GM04504 (cell line): Measurements from ENCODE around the gene SMYD3.
A peak's percentile ranks its signal among the peaks of the same experiment; 100 is the strongest.

ENCODE experiments used
- DNase-seq: peaks from one replicate; pipeline ENCODE4 v3.0.0-alpha.2; 2012; ENCODE audit warnings: low read depth

SMYD3 gene

GRCh38 chr1:246462986-246463385 is 44.1 kb downstream of the SMYD3 start:
- no peak for DNase-seq

DNA sequence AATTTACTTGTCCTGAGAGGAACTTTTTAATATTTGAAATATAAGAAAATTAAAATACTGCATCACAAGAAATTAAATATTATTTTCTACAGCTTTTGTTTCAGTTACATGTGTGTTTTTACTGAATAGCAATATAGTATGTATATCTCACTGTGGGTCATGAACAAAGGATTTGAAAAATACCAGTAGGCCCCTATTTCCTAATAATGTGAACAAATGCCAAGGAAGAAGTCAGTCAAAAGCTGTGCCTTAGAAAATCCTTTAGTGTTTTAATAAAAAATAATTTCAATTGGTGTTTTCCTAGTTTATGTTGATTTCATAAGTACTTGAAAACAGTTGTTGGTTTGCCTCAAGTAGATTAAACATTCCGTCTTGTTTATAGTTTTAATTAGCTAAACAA is 46.7 kb downstream of the SMYD3 start:
- no peak for DNase-seq

DNA sequence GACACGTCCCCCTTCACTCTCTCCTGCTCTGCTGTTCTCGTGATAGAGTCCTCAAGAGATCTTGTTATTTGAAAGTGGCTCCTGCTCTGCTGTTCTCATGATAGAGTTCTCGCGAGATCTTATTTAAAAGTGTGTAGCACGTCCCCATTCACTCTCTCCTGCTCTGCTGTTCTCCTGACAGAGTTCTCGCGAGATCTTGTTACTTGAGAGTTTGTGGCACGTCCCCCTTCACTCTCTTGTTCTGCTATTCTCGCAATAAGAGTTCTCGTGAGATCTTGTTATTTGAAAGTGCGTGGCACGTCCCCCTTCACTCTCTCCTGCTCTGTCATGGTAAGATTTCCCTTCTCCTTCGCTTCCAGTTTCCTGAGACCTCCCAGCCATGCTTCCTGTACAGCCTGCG is 47.9 kb downstream of the SMYD3 start:
- DNase-seq = no peak

DNA sequence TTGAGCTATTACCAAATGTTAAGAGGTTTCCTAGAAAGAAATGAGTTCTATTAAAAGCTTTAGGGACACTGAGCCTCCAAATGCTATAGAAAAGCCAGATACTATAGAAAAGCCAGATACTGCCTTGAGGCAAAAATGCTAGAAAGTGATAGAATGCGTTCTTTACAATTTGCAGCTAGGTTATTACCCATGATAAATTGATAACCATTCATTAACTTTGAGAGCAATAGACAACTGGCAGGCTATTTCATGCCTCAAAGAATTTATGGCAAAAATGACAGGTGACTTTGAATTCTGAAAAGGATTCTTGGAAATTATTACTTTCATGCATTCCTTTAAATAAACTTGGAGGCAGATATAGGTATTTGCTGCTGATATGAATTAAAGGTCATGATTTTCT is 51.6 kb downstream of the SMYD3 start:
- DNase-seq = no peak

GRCh38 chr1:246454655-246455054 is 52.4 kb downstream of the SMYD3 start:
- peak; percentile 13 for DNase-seq

GRCh38 chr1:246450611-246451251 is 56.3 kb downstream of the SMYD3 start:
- no peak for DNase-seq

- DNase-seq = no peak
Measured at GRCh38 chr1:246448373-246448772, 58.7 kb downstream of the SMYD3 start.

GRCh38 chr1:246447501-246447900 is 59.6 kb downstream of the SMYD3 start:
- DNase-seq = no peak

GRCh38 chr1:246445503-246445902 is 61.6 kb downstream of the SMYD3 start:
- DNase-seq = no peak

DNA sequence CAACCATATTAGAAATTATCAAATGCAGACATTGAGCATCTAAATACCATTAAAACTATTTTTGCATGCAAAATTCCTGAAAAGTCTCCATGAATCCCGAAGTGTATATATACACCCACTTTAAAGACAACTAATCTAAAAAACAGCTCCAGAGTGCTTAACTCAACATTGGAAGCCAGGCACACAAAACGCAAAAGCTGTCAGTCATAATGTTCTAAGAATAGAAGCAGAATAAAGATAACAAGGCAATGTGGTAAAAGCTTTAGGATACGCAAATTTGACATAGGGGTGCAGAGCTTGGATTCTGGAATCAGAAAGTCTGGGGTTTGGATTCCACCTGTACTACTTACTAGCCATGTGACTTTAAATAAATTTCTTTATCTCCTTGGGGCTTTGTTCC is 62.5 kb downstream of the SMYD3 start:
- DNase-seq = no peak

- no peak for DNase-seq
Measured at GRCh38 chr1:246437961-246438360, 69.1 kb downstream of the SMYD3 start.

GRCh38 chr1:246435421-246436041 is 71.5 kb downstream of the SMYD3 start:
- DNase-seq = no peak

GRCh38 chr1:246434335-246434734 is 72.7 kb downstream of the SMYD3 start:
- no peak for DNase-seq

DNA sequence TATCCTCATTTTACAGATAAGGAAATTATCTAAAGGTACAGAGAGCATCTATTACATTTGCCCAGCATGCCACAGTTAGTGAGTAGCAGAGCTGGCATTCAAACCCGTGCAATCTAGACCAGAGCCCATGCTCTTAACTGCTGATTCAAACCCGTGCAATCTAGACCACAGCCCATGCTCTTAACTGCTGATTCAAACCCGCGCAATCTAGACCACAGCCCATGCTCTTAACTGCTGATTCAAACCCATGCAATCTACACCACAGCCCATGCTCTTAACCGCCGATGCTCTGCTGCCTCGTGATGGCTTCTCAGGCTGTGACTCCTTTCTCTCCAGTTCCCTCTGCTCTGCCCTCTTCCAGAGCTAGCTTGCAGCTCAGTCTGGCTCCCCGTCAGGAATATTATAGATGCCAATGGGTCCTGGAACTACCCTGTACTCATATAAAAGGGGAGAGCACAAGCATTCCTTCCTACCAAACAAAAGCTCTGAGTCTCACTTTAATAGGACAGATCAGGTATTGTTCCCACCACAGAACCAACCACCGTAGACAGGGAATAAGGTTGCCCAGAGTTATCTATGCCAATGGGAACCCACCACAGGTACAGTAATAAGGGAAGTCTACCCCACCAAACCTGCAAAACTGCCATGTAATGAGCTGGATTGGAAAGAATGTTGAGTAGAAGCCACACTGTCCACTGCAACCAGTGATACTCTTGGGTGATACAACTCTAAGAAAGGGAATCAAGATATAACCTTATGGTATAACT is 78.4 kb downstream of the SMYD3 start:
- peak; percentile 71 for DNase-seq

DNA sequence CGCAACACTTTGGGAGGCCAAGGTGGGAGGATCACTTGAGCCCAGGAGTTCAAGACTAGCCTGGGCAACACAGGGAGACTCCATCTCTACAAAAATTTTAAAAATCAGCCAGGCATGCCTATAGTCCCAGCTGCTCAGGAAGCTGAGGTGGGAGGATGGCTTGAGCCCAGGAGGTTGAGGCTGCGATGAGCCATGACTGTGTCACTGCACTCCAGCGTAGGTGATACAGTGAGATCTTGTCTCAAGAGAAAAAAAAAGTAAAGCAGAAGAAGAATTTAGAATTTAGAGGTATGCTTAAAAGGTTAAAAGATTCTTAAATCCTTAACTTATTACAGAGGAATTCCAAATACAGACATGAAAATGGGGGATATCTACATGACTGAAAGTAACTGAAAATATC is 79.5 kb downstream of the SMYD3 start:
- no peak for DNase-seq

GRCh38 chr1:246425895-246426294 is 81.2 kb downstream of the SMYD3 start:
- DNase-seq = no peak

- DNase-seq = no peak
Measured at GRCh38 chr1:246425139-246425794, 81.8 kb downstream of the SMYD3 start.

DNA sequence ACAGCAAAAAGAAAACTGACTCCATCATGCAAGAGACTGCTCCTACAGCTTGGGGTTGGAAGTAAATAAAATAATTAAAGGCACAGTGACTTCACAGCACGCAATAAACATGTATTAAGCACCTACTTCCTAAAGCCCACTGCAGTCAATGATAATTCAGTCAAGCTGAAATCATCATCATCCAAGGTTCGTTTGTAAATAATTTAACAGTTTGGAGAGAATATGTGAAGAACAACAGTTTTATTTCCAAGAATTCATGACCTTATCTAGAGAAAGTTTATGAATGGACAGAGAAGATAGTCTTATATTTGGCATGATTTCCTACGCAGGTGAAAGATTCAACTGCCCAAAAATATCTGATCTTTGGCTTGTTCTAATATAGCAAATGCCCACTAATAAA is 86.8 kb downstream of the SMYD3 start:
- no peak for DNase-seq

GRCh38 chr1:246418565-246419312 is 88.3 kb downstream of the SMYD3 start:
- DNase-seq = no peak

DNA sequence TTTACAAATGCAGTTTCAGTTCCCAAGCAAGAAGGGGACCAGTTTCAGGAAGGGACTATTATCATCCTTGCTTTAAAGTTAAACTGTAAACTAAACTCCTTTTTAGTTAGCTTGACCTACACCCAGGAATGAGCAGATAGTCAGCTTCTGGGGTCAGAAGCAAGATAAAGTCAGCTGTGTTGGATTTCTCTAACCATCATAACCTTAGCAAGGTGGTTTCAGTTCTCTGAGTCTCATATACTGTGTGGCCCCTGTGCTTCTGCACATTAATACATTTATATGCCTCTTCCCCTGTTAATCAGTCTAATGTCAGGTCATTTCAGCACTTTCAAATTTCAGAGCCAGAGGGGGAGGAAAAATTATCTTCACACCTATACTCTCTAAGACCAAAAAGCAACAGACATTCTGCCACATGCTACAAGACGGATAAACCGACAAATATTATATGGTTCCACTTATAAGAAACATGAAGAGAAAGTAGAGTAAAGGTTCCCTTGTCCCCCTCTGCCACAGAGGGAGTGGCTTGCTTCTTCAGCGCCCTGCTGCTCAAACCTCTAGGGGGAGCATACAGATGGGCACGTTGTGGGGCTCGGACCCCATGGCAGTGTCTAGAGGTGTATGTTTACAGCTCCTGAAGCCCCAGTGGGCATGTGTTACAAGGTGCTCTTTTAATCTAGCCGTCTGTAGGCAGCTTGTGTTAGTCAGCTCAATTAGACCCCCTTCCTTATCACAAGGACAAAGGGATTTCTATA is 89.1 kb downstream of the SMYD3 start:
- no peak for DNase-seq

- peak; percentile 33 for DNase-seq
Measured at GRCh38 chr1:246417152-246417812, 89.8 kb downstream of the SMYD3 start.
